Measurements from ENCODE around the gene GABRB3. TPM values are rescaled to one million over a fixed set of nuclear protein-coding genes. Genes with fewer than 3 reads are reported as not detected.

The GABRB3 gene
- total and polyA plus RNA-seq, 2 of the 8 experiments (the other 6 are each of a cell fraction or from before 2014, with no cell fraction given) = 98.8 to 163 TPM

GRCh38 chr15:26736502-26737248 is 36.2 kb downstream of the GABRB3 start (continued):
- TF ChIP-seq CTBP2 (IDR thresholded peaks at IDR 0.05; ENCODE audit: borderline replicate concordance, insufficient read depth, insufficient read length, low read length) (no peak), NANOG (IDR thresholded peaks at IDR 0.05; ENCODE audit: insufficient read depth, low read depth, low read length, poor library complexity, severe bottlenecking) (no peak), TBP (IDR thresholded peaks at IDR 0.05; ENCODE audit: low read depth, low read length) (no peak), ASH2L (IDR thresholded peaks at IDR 0.05; ENCODE audit: low read length) (no peak), SIRT6 (IDR thresholded peaks at IDR 0.05; ENCODE audit: low read length) (no peak), SP1 (IDR thresholded peaks at IDR 0.05; ENCODE audit: low read depth, low read length) (no peak)

Data from H1 (cell line).